Natural killer cell treated with Interleukin-12 subunit alpha and Interleukin-12 subunit beta and Interleukin-15 and Interleukin-18, amount 100 ng/mL, for 72 hours (primary cell): ENCODE results near the gene ERC1. TPM values are rescaled to one million over a fixed set of nuclear protein-coding genes. Genes with fewer than 3 reads are reported as not detected.
"Not testable (repeated sequence)": the region's sequence is repeated elsewhere in the genome, so short reads cannot be mapped to it uniquely, and the experiment has no call there.

ENCODE experiments used
- ATAC-seq, 2 donors: fragments of 150-1000 bp; cut with Tn5 transposase in 1 of 2; sonication (Bioruptor Pico), chemical (Tn5 transposase) in 1 of 2; 2 replicates each; pipeline ENCODE4 v1.10.0; 2021
- DNase-seq: peaks from one replicate; pipeline ENCODE4 v3.0.0; 2022; ENCODE audit warnings: low spot score
- H3K27ac Mint-ChIP-seq, 2 donors: 1 replicate in 1 of 2; 2 replicates in 1 of 2; pipeline ENCODE4 v1.8.0; 2022; ENCODE audit warnings: mixed read lengths in 2 of 2, mild to moderate bottlenecking in 1 of 2, moderate library complexity in 1 of 2
- H3K27me3 Mint-ChIP-seq, 2 donors: 1 replicate in 1 of 2; 2 replicates in 1 of 2; pipeline ENCODE4 v1.8.0; 2022; ENCODE audit warnings: mixed read lengths in 2 of 2
- H3K36me3 Mint-ChIP-seq: one replicate; pipeline ENCODE4 v1.8.0; 2022; ENCODE audit warnings: mixed read lengths
- H3K4me1 Mint-ChIP-seq, 2 donors: 1 replicate in 1 of 2; 2 replicates in 1 of 2; pipeline ENCODE4 v1.8.0; 2022; ENCODE audit warnings: low read depth in 2 of 2, mixed read lengths in 2 of 2, mild to moderate bottlenecking in 1 of 2
- H3K4me3 Mint-ChIP-seq: one replicate; pipeline ENCODE4 v1.8.0; 2022; ENCODE audit warnings: mixed read lengths
- H3K9me3 Mint-ChIP-seq: 2 replicates; pipeline ENCODE4 v1.8.0; 2022; ENCODE audit warnings: mixed read lengths
- total RNA-seq, 2 donors: library from RNA; stranded (reverse); gene quantifications; one replicate each; pipeline ENCODE4 v1.2.3, GENCODE V29; 2022

Gene ERC1
- total RNA-seq, 2 donors from 2014 or later = 32.6 to 77.2 TPM

DNA sequence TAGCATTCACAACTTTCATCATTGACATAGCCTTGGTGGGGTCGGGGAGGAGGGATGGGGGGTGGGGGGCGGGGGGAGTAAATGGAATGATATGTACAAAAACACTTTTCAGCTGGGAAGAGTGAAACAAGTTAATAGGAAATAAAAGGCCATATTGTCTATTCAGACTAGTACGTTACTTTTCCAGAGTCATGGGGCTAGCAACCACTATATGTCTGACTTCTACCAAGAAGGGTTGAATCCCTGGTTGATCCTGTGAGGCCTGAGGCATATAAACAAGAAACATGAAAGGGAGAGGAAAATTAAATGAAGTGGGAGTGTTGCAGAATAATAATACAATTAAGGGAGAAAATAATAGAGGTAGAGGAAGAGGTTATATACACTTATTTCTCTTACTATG, 225.5 kb downstream of the ERC1 start:
- Mint-ChIP-seq H3K36me3 (no peaks in the 10 kb centered on the region), H3K4me3 (no peak overlapping the region), H3K27ac (no peak overlapping the region), H3K27me3 (no peaks in the 10 kb centered on the region), H3K9me3 (no peaks in the 10 kb centered on the region), H3K4me1 (no peaks in the 10 kb centered on the region)
- ATAC-seq = no peak
- no peak for DNase-seq

DNA sequence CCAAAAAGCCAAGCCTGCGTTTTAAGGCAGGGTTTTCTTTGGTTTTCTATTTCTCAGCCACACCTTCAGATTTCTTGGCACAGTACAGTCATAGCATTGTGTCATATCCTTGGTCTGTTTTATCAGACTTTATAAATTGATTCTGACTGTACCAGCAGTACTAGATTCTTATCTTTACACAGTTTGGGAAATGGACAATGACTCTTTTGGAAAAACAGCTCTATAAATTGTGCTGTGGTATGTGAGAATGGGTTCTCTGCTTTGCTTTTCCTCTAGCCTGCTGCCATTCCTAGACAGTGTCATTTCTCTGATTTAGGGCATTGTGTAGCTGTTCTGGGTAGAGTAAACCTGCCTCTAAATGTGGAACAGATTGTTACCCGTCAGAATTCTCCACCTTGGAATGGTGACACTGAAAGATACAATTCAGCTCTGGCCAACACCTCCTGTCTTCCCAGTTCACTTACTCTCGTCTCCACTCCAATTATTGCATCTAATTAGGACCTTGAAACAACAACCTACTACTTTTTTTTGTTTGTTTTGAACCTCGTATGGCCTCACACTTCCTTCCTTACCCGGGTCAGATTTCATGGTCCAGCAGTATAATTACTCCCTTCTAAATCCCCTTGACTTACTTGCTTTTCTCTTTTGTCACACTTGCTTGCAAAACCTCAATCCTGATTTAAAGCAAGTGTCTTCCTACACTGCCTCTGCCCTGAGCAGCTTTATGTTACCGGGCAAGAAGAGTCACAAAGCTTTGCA, 226.3 kb downstream of the ERC1 start:
- Mint-ChIP-seq H3K27me3 (no peaks in the 10 kb centered on the region), H3K4me3 (no peak overlapping the region), H3K4me1 (no peaks in the 10 kb centered on the region), H3K27ac (no peak overlapping the region), H3K36me3 (no peaks in the 10 kb centered on the region), H3K9me3 (no peaks in the 10 kb centered on the region)
- DNase-seq (no peak), ATAC-seq (peak in 1 of 2 donors; percentile 60)

DNA sequence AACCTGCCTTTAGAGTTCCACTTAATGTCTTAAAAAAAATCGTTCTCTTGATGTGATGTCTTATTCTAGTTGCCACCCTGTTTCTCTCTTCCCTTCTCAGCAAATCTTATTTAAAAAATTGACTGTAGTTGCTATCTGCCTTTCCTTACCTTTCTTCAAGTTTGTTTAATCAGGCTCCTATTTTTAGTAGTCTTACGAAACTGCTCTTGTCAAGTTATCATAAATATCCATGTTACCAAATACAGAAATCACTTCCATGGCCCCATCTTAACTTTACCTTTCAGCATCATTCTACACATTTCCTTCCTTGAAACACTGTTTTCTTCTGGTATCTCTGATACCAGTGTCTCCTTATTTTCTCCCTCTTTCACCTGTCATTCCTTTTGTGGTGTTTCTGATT, 227.3 kb downstream of the ERC1 start:
- H3K27me3 Mint-ChIP-seq = no peaks in the 10 kb centered on the region
- DNase-seq = no peak
- H3K36me3 Mint-ChIP-seq = no peaks in the 10 kb centered on the region
- no peaks in the 10 kb centered on the region for H3K9me3 Mint-ChIP-seq
- H3K27ac Mint-ChIP-seq = no peak overlapping the region
- no peak for ATAC-seq
- H3K4me3 Mint-ChIP-seq = no peak overlapping the region
- H3K4me1 Mint-ChIP-seq = no peaks in the 10 kb centered on the region

DNA sequence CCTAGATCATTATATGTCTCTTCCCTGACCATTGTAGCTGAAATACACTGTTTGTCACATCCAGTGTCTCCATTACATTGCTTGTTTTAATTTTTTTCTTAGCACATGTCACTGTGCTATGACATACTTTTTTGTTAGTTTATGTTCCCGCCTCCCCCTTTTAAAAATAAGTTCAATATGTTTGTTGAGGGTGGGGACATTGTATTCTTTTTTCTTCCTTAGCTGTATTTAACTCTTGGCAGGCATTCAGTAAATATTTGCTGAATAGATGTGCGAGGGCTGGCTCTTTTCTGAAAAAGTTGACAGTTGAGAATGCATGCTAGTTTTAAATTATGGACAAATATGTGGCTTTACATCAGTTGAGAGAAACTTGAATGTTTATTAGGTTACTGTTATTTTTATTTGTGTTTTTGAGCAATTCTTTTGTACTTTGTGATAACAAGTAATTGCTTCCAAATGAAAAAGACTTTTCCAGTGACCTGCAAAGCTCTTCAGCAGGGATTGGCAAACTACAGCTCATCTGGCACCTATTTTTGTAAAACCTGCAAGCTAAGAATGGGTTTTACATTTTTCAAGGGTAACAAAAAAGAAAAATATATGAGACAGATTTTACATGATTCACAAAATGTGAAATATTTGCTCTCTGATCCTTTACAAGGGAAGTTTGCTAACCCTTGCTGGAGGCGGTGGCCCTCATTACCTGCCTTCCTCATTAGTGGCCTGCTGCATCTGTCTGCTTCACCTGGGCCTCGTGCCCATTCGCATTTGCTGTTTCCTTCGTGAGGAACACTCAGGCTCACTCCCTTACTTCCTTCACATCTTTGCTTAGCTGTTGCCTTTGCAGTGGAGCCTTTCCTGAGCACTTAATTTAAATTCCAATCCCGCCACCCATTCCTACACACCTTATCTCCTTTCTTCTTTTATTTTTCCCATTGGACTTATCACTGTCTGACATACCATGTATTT, 229.4 kb downstream of the ERC1 start:
- Mint-ChIP-seq H3K27me3 (no peaks in the 10 kb centered on the region), H3K36me3 (no peaks in the 10 kb centered on the region), H3K9me3 (no peaks in the 10 kb centered on the region), H3K4me3 (no peak overlapping the region), H3K27ac (no peak overlapping the region), H3K4me1 (no peaks in the 10 kb centered on the region)
- DNase-seq (no peak), ATAC-seq (no peak)

DNA sequence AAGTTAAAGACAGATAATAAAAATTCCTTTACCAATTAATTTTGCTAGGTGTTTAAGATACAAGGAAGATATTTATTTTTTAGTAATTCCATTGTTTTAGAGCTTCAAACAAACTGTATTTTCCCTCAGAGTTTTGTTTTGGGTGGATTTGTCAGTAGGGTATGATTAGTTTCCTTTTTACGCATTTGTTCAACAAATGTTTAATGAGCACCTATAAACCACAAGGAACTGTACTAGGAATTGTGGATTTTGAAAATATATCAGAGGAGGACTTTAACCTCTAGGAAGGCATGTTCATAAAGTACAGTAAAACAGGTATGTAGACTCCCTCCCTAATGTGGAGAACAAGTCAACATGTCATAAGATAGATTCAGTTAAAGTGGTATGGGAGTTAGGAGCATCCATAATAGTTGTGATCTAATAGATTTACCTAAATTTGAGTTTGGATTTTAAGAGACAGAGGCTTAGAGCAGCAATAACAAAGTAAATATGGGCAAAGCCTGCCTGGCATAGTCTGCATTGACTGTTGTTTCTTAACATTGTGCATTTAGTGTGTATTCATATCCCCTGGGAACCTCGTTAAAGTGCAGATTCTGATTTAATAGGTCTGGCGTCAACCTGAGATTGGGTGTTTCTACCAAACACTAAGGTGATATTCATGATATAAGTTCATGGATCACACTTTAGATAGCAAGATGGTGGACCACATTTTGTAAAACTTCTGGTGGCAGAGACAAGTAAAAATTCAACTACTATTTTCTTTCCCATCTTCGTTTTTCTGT, 232.0 kb downstream of the ERC1 start:
- H3K36me3 Mint-ChIP-seq = no peaks in the 10 kb centered on the region
- peaks cover 14 to 19% of the 10 kb centered on the region in 2 donors for H3K4me1 Mint-ChIP-seq
- no peaks in the 10 kb centered on the region for H3K27me3 Mint-ChIP-seq
- no peak overlapping the region for H3K4me3 Mint-ChIP-seq
- H3K9me3 Mint-ChIP-seq = no peaks in the 10 kb centered on the region
- no peak overlapping the region for H3K27ac Mint-ChIP-seq
- ATAC-seq (no peak), DNase-seq (no peak)

DNA sequence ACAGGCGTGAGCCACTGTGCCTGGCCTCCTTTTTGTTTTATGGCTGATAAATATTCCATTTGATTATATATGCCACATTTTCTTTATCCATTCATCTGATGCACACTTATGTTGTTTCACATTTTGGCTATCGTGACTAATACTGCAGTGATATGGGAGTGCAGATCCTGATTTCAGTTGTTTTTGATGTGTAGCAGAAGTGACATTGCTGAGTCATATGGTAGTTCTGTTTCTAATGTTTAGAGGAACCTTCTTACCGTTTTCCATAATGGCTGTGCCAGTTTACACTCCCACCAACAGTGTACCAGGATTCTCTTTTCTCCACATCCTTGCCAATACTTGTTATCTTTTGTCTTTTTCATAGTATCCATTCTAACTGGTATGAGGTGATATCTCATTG, 235.9 kb downstream of the ERC1 start:
- Mint-ChIP-seq H3K9me3 (no peaks in the 10 kb centered on the region), H3K4me3 (peak overlapping the region; percentile 51), H3K4me1 (peaks cover 14 to 19% of the 10 kb centered on the region in 2 donors), H3K36me3 (peaks cover 4% of the 10 kb centered on the region), H3K27me3 (no peaks in the 10 kb centered on the region), H3K27ac (peak overlapping the region in 1 of 2 donors; percentile 53)
- no peak for DNase-seq
- ATAC-seq = peak in 1 of 2 donors; percentile 73

DNA sequence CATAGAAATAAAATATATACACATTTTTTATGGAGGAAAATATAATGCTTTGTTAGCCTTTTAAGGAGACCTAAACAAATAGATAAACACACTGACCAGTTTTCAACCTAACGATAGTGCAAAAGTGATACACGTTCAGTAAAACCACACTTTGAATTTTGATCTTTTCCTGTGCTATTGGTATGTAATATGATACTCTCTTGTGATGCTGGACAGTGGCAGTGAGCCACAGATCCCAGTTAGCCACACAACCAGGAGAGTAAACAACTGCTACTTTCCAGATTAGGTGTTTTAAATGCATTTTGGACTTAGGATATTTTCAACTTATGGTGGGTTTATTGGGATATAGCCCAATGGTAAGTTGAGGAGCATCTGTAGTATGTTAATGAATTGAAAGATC, 243.1 kb downstream of the ERC1 start:
- Mint-ChIP-seq H3K4me3 (no peak overlapping the region), H3K27ac (no peak overlapping the region), H3K9me3 (no peaks in the 10 kb centered on the region), H3K4me1 (no peaks in the 10 kb centered on the region), H3K36me3 (peaks cover 9% of the 10 kb centered on the region), H3K27me3 (no peaks in the 10 kb centered on the region)
- no peak for DNase-seq
- ATAC-seq = no peak

DNA sequence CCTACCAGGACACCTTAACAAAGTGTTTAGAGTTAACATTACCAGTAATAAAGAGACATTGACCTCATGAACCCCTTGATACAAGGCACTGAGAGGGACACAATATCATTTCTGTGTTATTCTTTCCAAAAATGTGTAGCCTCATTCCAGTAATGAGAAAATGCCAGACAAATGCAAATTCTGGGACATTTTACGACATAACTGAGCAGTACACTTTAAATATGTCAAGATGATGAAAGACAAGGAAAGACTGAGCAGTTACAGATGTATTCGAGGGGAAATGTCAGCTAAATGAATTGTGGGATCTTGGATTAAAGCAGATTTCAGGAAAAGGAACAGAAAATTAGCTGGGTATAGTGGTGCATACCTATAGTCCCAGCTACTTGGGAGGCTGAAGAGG, 255.6 kb downstream of the ERC1 start:
- H3K27me3 Mint-ChIP-seq = no peaks in the 10 kb centered on the region
- no peak for ATAC-seq

GRCh38 chr12:1250641-1251040, 259.6 kb downstream of the ERC1 start:
- DNase-seq (no peak), ATAC-seq (no peak)
- no peaks in the 10 kb centered on the region for H3K4me1 Mint-ChIP-seq
- H3K36me3 Mint-ChIP-seq = no peaks in the 10 kb centered on the region
- no peak overlapping the region for H3K4me3 Mint-ChIP-seq
- no peak overlapping the region for H3K27ac Mint-ChIP-seq
- H3K27me3 Mint-ChIP-seq = no peaks in the 10 kb centered on the region
- no peaks in the 10 kb centered on the region for H3K9me3 Mint-ChIP-seq

More for the DNA sequence above, 255.6 kb downstream of the ERC1 start:
- Mint-ChIP-seq H3K27ac (no peak overlapping the region), H3K4me3 (no peak overlapping the region), H3K4me1 (no peaks in the 10 kb centered on the region), H3K36me3 (no peaks in the 10 kb centered on the region), H3K9me3 (no peaks in the 10 kb centered on the region)
- DNase-seq = no peak

DNA sequence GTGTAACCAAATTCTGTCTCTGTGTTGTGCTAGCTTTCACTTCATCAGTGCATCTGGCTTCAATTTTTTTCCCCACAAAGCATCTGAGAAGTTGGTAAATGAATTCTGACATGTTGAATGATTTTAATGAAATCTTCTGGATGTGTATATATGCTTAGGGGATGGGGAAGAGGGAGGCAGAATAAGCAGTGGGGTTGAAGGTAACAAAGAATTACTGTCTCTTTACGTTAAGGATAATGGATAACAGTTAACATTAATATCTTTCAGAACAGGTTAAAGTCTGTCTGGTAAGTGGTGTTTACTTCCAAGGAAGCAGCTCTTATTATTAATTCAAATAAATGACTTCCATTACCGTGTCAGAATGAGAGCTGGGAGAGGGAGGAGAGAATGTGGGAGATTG, 261.7 kb downstream of the ERC1 start:
- H3K36me3 Mint-ChIP-seq = no peaks in the 10 kb centered on the region

DNA sequence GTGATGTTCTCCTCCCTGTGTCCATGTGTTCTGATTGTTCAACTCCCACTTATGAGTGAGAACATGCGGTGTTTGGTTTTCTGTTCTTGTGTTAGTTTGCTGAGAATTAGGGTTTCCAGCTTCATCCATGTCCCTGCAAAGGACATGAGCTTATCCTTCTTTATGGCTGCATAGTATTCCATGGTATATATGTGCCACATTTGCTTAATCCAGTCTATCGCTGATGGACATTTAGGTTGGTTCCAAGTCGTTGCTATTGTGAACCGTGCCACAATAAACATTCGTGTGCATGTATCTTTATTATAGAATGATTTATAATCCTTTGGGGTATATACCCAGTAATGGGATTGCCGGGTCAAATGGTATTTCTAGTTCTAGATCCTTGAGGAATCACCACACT, 264.1 kb downstream of the ERC1 start:
- H3K4me3 Mint-ChIP-seq, H3K27ac Mint-ChIP-seq, ATAC-seq, H3K36me3 Mint-ChIP-seq, DNase-seq, H3K9me3 Mint-ChIP-seq, H3K27me3 Mint-ChIP-seq, H3K4me1 Mint-ChIP-seq: not testable (repeated sequence)

More for the DNA sequence above, 261.7 kb downstream of the ERC1 start:
- ATAC-seq (no peak), DNase-seq (no peak)
- Mint-ChIP-seq H3K4me3 (no peak overlapping the region), H3K9me3 (no peaks in the 10 kb centered on the region), H3K27ac (no peak overlapping the region), H3K27me3 (no peaks in the 10 kb centered on the region), H3K4me1 (no peaks in the 10 kb centered on the region)

GRCh38 chr12:1255854-1256253, 264.8 kb downstream of the ERC1 start:
- DNase-seq, H3K4me3 Mint-ChIP-seq, ATAC-seq, H3K27ac Mint-ChIP-seq, H3K9me3 Mint-ChIP-seq, H3K4me1 Mint-ChIP-seq, H3K36me3 Mint-ChIP-seq, H3K27me3 Mint-ChIP-seq: not testable (repeated sequence)

- H3K27me3 Mint-ChIP-seq = no peaks in the 10 kb centered on the region
- H3K36me3 Mint-ChIP-seq = no peaks in the 10 kb centered on the region
- DNase-seq (no peak), ATAC-seq (no peak)
- no peaks in the 10 kb centered on the region for H3K9me3 Mint-ChIP-seq
- no peaks in the 10 kb centered on the region for H3K4me1 Mint-ChIP-seq
- no peak overlapping the region for H3K27ac Mint-ChIP-seq
- H3K4me3 Mint-ChIP-seq = no peak overlapping the region
Observed at GRCh38 chr12:1256285-1256684, 265.3 kb downstream of the ERC1 start.
